Stimulated activated CD8-positive, alpha-beta memory T cell treated with anti-CD3 and anti-CD28 coated beads, Interleukin-12 subunit alpha, Interleukin-12 subunit beta, amount 100 ng/mL, for 24 hours (primary cell): ENCODE measurements around the gene RAPGEF1.
"Not testable (repeated sequence)": the region's sequence is repeated elsewhere in the genome, so short reads cannot be mapped to it uniquely, and the experiment has no call there.

Experiments used
- DNase-seq: peaks from one replicate; pipeline ENCODE4 v3.0.0-alpha.2; 2020; ENCODE audit errors: extremely low read depth

Gene RAPGEF1

GRCh38 chr9:131727795-131728545, 11.9 kb downstream of the RAPGEF1 start:
- no peak for DNase-seq

GRCh38 chr9:131727184-131727759, 12.6 kb downstream of the RAPGEF1 start:
- no peak for DNase-seq

GRCh38 chr9:131724683-131725082, 15.2 kb downstream of the RAPGEF1 start:
- DNase-seq: no peak

GRCh38 chr9:131723632-131724031, 16.2 kb downstream of the RAPGEF1 start:
- no peak for DNase-seq

GRCh38 chr9:131722255-131722654, 17.6 kb downstream of the RAPGEF1 start:
- DNase-seq: no peak

- no peak for DNase-seq
Observed at GRCh38 chr9:131721076-131721475, 18.8 kb downstream of the RAPGEF1 start.

- DNase-seq: no peak
Observed at GRCh38 chr9:131720330-131720729, 19.5 kb downstream of the RAPGEF1 start.

- DNase-seq: no peak
Observed at GRCh38 chr9:131719262-131719908, 20.5 kb downstream of the RAPGEF1 start.

GRCh38 chr9:131717719-131718460, 22.0 kb downstream of the RAPGEF1 start:
- DNase-seq: no peak

- no peak for DNase-seq
Observed at GRCh38 chr9:131715906-131716305, 24.0 kb downstream of the RAPGEF1 start.

GRCh38 chr9:131714821-131715220, 25.1 kb downstream of the RAPGEF1 start:
- DNase-seq: no peak

GRCh38 chr9:131714161-131714646, 25.7 kb downstream of the RAPGEF1 start:
- no peak for DNase-seq

GRCh38 chr9:131713016-131713415, 26.9 kb downstream of the RAPGEF1 start:
- DNase-seq: no peak

- no peak for DNase-seq
Observed at GRCh38 chr9:131712151-131712716, 27.6 kb downstream of the RAPGEF1 start.

- no peak for DNase-seq
Observed at GRCh38 chr9:131709771-131710431, 30.0 kb downstream of the RAPGEF1 start.

GRCh38 chr9:131709010-131709770, 30.7 kb downstream of the RAPGEF1 start:
- not testable (repeated sequence) for DNase-seq

- DNase-seq: no peak
Observed at GRCh38 chr9:131708226-131709002, 31.5 kb downstream of the RAPGEF1 start.

GRCh38 chr9:131707733-131708157, 32.1 kb downstream of the RAPGEF1 start:
- no peak for DNase-seq

GRCh38 chr9:131707050-131707449, 32.8 kb downstream of the RAPGEF1 start:
- DNase-seq: no peak

GRCh38 chr9:131706608-131706970, 33.3 kb downstream of the RAPGEF1 start:
- DNase-seq: no peak
